GM21717 (cell line): Measurements from ENCODE around the gene TSPAN32.

Source experiments
- ATAC-seq: cut with Tn5 transposase; IDR thresholded peaks from one replicate; pipeline ENCODE4 v1.9.1; 2021; ENCODE audit warnings: mild to moderate bottlenecking, moderate library complexity; ENCODE audit not compliant: unreplicated experiment

The TSPAN32 gene

GRCh38 chr11:2301631-2302305 is at the start of gene TSPAN32, which contains the start of gene C11orf21:
Gene TSPAN32, plus strand, starts transcription at chr11:2302013. Its CDS starts 137 bp downstream, at chr11:2302150.
Gene C11orf21, minus strand, starts transcription at chr11:2301918. Its CDS starts 110 bp downstream, at chr11:2301808.
- ATAC-seq: no peak

GRCh38 chr11:2252018-2252417 is 49.8 kb upstream of the TSPAN32 start:
- ATAC-seq: no peak

- no peak for ATAC-seq
These were observed 45.4 kb upstream of the TSPAN32 start for GRCh38 chr11:2256293-2256913.

- ATAC-seq: no peak
These were observed 44.7 kb upstream of the TSPAN32 start for GRCh38 chr11:2256951-2257700.

GRCh38 chr11:2258501-2259465 is 43.0 kb upstream of the TSPAN32 start:
- no peak for ATAC-seq

GRCh38 chr11:2259466-2259830 is 42.4 kb upstream of the TSPAN32 start:
- no peak for ATAC-seq

- no peak for ATAC-seq
These were observed 41.8 kb upstream of the TSPAN32 start for GRCh38 chr11:2259897-2260451.

GRCh38 chr11:2260491-2261364 is 41.1 kb upstream of the TSPAN32 start:
- ATAC-seq: no peak

GRCh38 chr11:2261436-2262230 is 40.2 kb upstream of the TSPAN32 start:
- no peak for ATAC-seq

- no peak for ATAC-seq
These were observed 39.3 kb upstream of the TSPAN32 start for GRCh38 chr11:2262301-2263070.

- ATAC-seq: no peak
These were observed 38.7 kb upstream of the TSPAN32 start for GRCh38 chr11:2263071-2263565.

- ATAC-seq: no peak
These were observed 38.0 kb upstream of the TSPAN32 start for GRCh38 chr11:2263724-2264360.

GRCh38 chr11:2264366-2265053 is 37.3 kb upstream of the TSPAN32 start:
- ATAC-seq: no peak

GRCh38 chr11:2265396-2265795 is 36.4 kb upstream of the TSPAN32 start:
- peak; percentile 59 for ATAC-seq

GRCh38 chr11:2265854-2266585 is 35.8 kb upstream of the TSPAN32 start:
- ATAC-seq: no peak
